Pancreas (tissue), 10 donors: ENCODE data around the gene IFNA7. TPM values are rescaled to one million over a fixed set of nuclear protein-coding genes. Genes with fewer than 3 reads are reported as not detected.
"Not testable (repeated sequence)": the region's sequence is repeated elsewhere in the genome, so short reads cannot be mapped to it uniquely, and the experiment has no call there.

ENCODE experiments used
- ATAC-seq, 4 donors: fragments of 200-7000 bp; cut with Tn5 transposase; one replicate each; pipeline versions ENCODE4 v1.8.0 to v1.9.1; 2020; ENCODE audit warnings: mild to moderate bottlenecking in 4 of 4, moderate library complexity in 4 of 4
- DNase-seq, 6 donors: peaks; one replicate each; pipeline ENCODE4 v3.0.0-alpha.2; 2020
- FAIRE-seq: peaks from 2 replicates; lab custom pipeline; 2012; peaks lifted over from hg19 to GRCh38; lab: Jason Lieb, UNC
- H3K27ac ChIP-seq, 4 donors: fragments of 200-600 bp; sonication (generic); 1 replicate in 3 of 4; 2 replicates in 1 of 4; pipeline versions ENCODE4 v1.5.0 to v1.8.0; 2020
- H3K27me3 ChIP-seq, 4 donors: fragments of 200-600 bp; one replicate each; pipeline ENCODE4 v1.8.0; 2021
- H3K36me3 ChIP-seq, 3 donors: fragments of 200-600 bp; sonication (generic) in 1 of 3; one replicate each; pipeline versions ENCODE4 v1.5.0 to v1.8.0; 2020 to 2021
- H3K4me1 ChIP-seq, 3 donors: fragments of 200-600 bp; one replicate each; pipeline ENCODE4 v1.8.0; 2021
- H3K4me3 ChIP-seq, 4 donors: fragments of 200-600 bp; sonication (generic) in 2 of 4; one replicate each; pipeline versions ENCODE4 v1.5.0 to v1.8.0; 2020 to 2021
- H3K9me3 ChIP-seq, 4 donors: fragments of 200-600 bp; one replicate each; pipeline ENCODE4 v1.8.0; 2021
- CTCF ChIP-seq, 4 donors: fragments of 200-600 bp; sonication (generic) in 3 of 4; IDR thresholded peaks; one replicate each; pipeline versions ENCODE4 v1.5.0 to v1.8.0; 2021; ENCODE audit warnings: antibody characterized with exemption in 4 of 4
- WGBS, 2 donors: extraction: QIAGEN DNeasy Blood & Tissue Kit; methylation state at CpG; one replicate each; pipeline ENCODE4 v1.1.7; 2013; 5-methylcytosine and 5-hydroxymethylcytosine counted together
- intact Hi-C, 3 donors: fragments of 100-400 bp; cut with DNase I; formaldehyde crosslinking; loops; one replicate each; pipeline versions ENCODE4 v1.11.1 to v1.14.2; 2022
- polyA plus RNA-seq, 2 donors: library from polyadenylated mRNA; stranded (reverse); fragments of 200-250 nt; gene quantifications; one replicate each; pipeline ENCODE4 v1.2.3, GENCODE V29; 2013
- total RNA-seq, 6 donors: library from RNA; stranded (reverse); fragmentation: NEBNext Ultra II Directional in 4 of 6; extraction: Animal tissue kit (Norgen Biotek cat#: 25700) in 4 of 6; gene quantifications; one replicate each; pipeline versions ENCODE4 v1.2.1 to v1.2.4, GENCODE V29; 2021 to 2023
- donor health status: healthy with polysubstance abuse.
- donor health status: DM: no; HTN: no; CAD: no; lungs with moderate emphysema.
- donor health status: DM: no; HTN: no; CAD: no.
- donor health status: control.
- donor health status: control.
- donor health status: Bipolar disorder and iron deficiency.
- donor health status: DM: yes; HTN: yes; CAD: no.
- donor health status: DM: no; HTN: no; CAD: no.
- donor health status: DM: no; HTN: no; CAD: no.
- donor health status: DM: yes; HTN: yes; CAD: no.

Gene IFNA7
- total and polyA plus RNA-seq, 8 donors = not detected

DNA sequence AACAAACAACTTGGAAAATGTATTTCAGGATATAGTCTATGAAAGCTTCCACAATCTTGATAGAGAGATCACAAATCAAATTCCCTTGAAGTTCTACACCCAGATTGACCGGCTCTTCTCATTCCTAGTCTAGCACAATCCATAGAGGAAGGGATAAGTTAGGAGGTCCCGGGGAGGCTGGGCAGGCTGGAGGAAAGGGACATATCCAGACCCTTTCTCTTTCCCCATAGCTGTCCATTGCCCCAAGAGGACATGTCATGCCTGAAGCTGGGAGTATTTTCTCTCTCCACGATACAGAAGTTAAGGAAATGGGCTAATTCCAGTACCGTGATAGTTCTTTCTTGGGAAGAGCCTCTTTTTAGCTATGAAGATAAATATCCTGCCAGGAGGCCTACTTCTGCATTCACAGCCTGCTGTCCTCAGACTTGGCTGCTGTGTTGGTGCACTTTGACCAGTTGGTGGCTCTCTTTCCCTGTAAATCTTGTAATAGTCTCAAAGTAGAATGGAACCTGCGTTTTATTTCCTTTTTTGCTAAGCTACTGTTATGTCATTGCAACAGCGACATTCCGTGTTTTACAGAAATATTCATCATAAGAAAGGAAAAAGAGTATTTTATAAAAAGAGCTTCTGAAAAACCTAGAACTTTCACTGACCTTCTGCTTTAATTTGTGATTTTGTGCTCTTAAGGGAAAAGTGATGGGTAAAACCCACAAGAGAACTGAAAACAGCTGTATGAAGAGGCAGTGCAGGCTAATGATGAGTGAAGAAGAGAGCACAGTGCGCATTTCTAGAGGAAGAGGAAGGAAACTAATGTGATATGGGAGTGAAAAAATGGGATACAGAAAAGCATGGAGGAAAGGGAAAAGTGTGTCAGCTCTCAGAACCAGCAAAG is 33.7 kb upstream of the IFNA7 start:
- H3K27me3 ChIP-seq, H3K4me3 ChIP-seq, intact Hi-C loops, H3K27ac ChIP-seq, H3K4me1 ChIP-seq, H3K36me3 ChIP-seq, H3K9me3 ChIP-seq: not testable (repeated sequence)
- 25 to 30% methylated on average over 8 of the region's 8 CpGs for WGBS, 2 donors
- peak in 3 of 4 donors; percentile 7 to 25 (median 8) for TF ChIP-seq CTCF (IDR thresholded peaks at IDR 0.05)
- DNase-seq = peak in 2 of 6 donors; percentile 23 to 25
- FAIRE-seq = peak; percentile 41
- ATAC-seq = peak; percentile 56 to 82 (median 80)

GRCh38 chr9:21234153-21234687 is 32.2 kb upstream of the IFNA7 start:
- FAIRE-seq (no peak), ATAC-seq (no peak), DNase-seq (no peak)
- Histone ChIP-seq H3K9me3 (no peaks in the 10 kb centered on the region), H3K27ac (no peak overlapping the region), H3K4me3 (no peak overlapping the region), H3K4me1 (no peaks in the 10 kb centered on the region), H3K27me3 (no peaks in the 10 kb centered on the region), H3K36me3 (no peaks in the 10 kb centered on the region)
- no peak for TF ChIP-seq CTCF (IDR thresholded peaks at IDR 0.05)
- intact Hi-C loops = no loop called here
- 61 to 73% methylated on average over 4 of the region's 4 CpGs for WGBS, 2 donors

DNA sequence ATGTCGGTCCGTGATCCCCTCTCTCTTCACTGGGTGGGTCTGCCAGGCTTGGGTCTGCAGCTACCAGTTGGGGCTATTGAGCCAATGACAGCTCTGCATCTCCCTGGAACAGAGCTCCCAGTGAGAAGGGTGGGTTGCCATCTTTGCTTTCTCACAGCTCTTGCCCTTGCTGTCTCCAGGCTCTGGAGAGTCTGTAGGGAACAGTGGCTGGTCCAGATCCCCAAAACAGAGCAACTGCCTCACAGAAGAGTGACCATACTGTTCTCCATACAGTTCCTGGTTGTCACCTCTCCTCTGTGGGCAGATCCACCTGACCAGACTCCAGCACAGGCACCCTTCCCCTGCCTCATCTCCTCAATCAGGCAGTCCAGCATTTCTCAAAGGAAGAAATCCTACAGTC is 31.3 kb upstream of the IFNA7 start:
- no peak for FAIRE-seq
- 54 to 68% methylated on average over 2 of the region's 2 CpGs for WGBS, 2 donors
- Histone ChIP-seq H3K9me3 (no peaks in the 10 kb centered on the region), H3K27ac (no peak overlapping the region), H3K27me3 (no peaks in the 10 kb centered on the region), H3K36me3 (no peaks in the 10 kb centered on the region), H3K4me3 (no peak overlapping the region), H3K4me1 (no peaks in the 10 kb centered on the region)
- intact Hi-C loops = no loop called here
- TF ChIP-seq CTCF (IDR thresholded peaks at IDR 0.05) = no peak
- no peak for ATAC-seq
- DNase-seq = no peak

GRCh38 chr9:21228122-21228521 is 26.1 kb upstream of the IFNA7 start, which contains the start of gene IFNA17:
TSS of gene IFNA17 (minus strand) at chr9:21228222. CDS start at chr9:21228173, 49 bp downstream.
- TF ChIP-seq CTCF (IDR thresholded peaks at IDR 0.05) = no peak
- FAIRE-seq = no peak
- H3K36me3 ChIP-seq = no peaks in the 10 kb centered on the region
- H3K9me3 ChIP-seq = no peaks in the 10 kb centered on the region
- no peak for ATAC-seq
- DNase-seq = no peak
- intact Hi-C loops = no loop called here
- no peaks in the 10 kb centered on the region for H3K4me1 ChIP-seq
- H3K27ac ChIP-seq = no peak within 1 kb of the TSS
- no peak within 1 kb of the TSS for H3K4me3 ChIP-seq
- H3K27me3 ChIP-seq = no peaks in the 10 kb centered on the region
- WGBS, 2 donors = 51 to 78% methylated on average over 2 of the region's 2 CpGs

- DNase-seq, H3K4me1 ChIP-seq, intact Hi-C loops, H3K9me3 ChIP-seq, H3K27ac ChIP-seq, H3K4me3 ChIP-seq, H3K36me3 ChIP-seq, H3K27me3 ChIP-seq, ATAC-seq, FAIRE-seq: not testable (repeated sequence)
- WGBS, 2 donors = 62 to 93% methylated on average over 1 of the region's 1 CpG
These were observed 15.2 kb upstream of the IFNA7 start, which contains the start of gene IFNA16 for GRCh38 chr9:21217211-21217610. TSS of gene IFNA16 (minus strand) at chr9:21217311. CDS start at chr9:21217305, 6 bp downstream.
